C4-2B (cell line): Measurements from ENCODE around the gene ROR2.

Experiments used
- CTCF ChIP-seq: fragments of 450-650 bp; conservative IDR thresholded peaks from 2 replicates; pipeline ENCODE4 v1.5.1; 2017; ENCODE audit warnings: mild to moderate bottlenecking
- ZFX ChIP-seq: fragments of 450-650 bp; IDR thresholded peaks from 2 replicates; pipeline ENCODE4 v1.6.1; 2017

- no peak; the same call in 1 of the 2 replicates for TF ChIP-seq CTCF
- no peak for TF ChIP-seq ZFX
Measured at GRCh38 chr9:91771027-91771426, 179.0 kb downstream of the ROR2 start.
